Panc1 (cell line): ENCODE data around the gene ZNF726. TPM values are rescaled to one million over a fixed set of nuclear protein-coding genes. Genes with fewer than 3 reads are reported as not detected.

Experiments used
- ATAC-seq: fragments of 200-7000 bp; cut with Tn5 transposase; 2 replicates; pipeline ENCODE4 v1.9.1; 2020; ENCODE audit warnings: mild to moderate bottlenecking, moderate library complexity
- BruUV-seq: library from RNA; stranded (reverse); fragments of 400-500 nt; replicated peaks from 2 replicates; lab custom pipeline; 2021; lab: Mats Ljungman, UMichigan
- CTCF ChIA-PET: fragments of 300-600 bp; sonication (Branson Sonifier 250); formaldehyde crosslinking; loops from one replicate; lab custom pipeline; 2022; ENCODE audit warnings: antibody characterized with exemption; lab: Charles Lee
- POLR2A ChIA-PET: fragments of 300-600 bp; sonication (Branson Sonifier 250); formaldehyde crosslinking; loops from one replicate; lab custom pipeline; 2022; ENCODE audit warnings: antibody characterized with exemption; lab: Charles Lee
- DNase-seq: peaks from one replicate; pipeline ENCODE4 v3.0.0-alpha.2; 2010; ENCODE audit warnings: low read depth, low spot score
- H3K27ac ChIP-seq: 2 replicates; pipeline ENCODE4 v1.5.1; 2011; ENCODE audit warnings: mild to moderate bottlenecking, low read length, inconsistent platforms
- H3K27me3 ChIP-seq: fragments of 200-500 bp; sonication (Bioruptor generic); 2 replicates; pipeline ENCODE4 v1.6.0; 2014; ENCODE audit warnings: low read length, inconsistent platforms; ENCODE audit not compliant: control insufficient read depth, insufficient read depth
- H3K36me3 ChIP-seq: fragments of 200-500 bp; sonication (Bioruptor generic); 2 replicates; pipeline ENCODE4 v1.5.1; 2014; ENCODE audit warnings: inconsistent platforms, mild to moderate bottlenecking, low read length, moderate library complexity; ENCODE audit not compliant: control insufficient read depth, insufficient read depth
- H3K4me1 ChIP-seq: 2 replicates; pipeline ENCODE4 v1.5.1; 2011; ENCODE audit warnings: inconsistent platforms, mild to moderate bottlenecking, low read length, moderate library complexity; ENCODE audit not compliant: control insufficient read depth, insufficient read depth
- H3K4me3 ChIP-seq, 2 experiments: 2 replicates each; pipeline ENCODE4 v1.5.1; 2011 to 2012; ENCODE audit warnings: low read depth in 2 of 2, low read length in 2 of 2, mild to moderate bottlenecking in 2 of 2, inconsistent platforms in 1 of 2, moderate library complexity in 1 of 2
- H3K9me3 ChIP-seq: fragments of 200-500 bp; sonication (Bioruptor generic); 2 replicates; pipeline ENCODE4 v1.5.1; 2014; ENCODE audit warnings: low read depth, mild to moderate bottlenecking, inconsistent platforms, low read length, moderate library complexity; ENCODE audit not compliant: control insufficient read depth, insufficient read depth
- POLR2AphosphoS5 ChIP-seq: IDR thresholded peaks from 2 replicates; pipeline ENCODE4 v1.6.1; 2012; ENCODE audit warnings: mild to moderate bottlenecking, low read depth, low read length, moderate library complexity
- SIN3A ChIP-seq: IDR thresholded peaks from 2 replicates; pipeline ENCODE4 v1.6.1; 2012; ENCODE audit warnings: low read depth, mild to moderate bottlenecking, low read length, moderate library complexity, borderline replicate concordance; ENCODE audit not compliant: insufficient read depth
- TCF7L2 ChIP-seq: IDR thresholded peaks from 2 replicates; pipeline ENCODE4 v1.6.1; 2011; ENCODE audit warnings: mild to moderate bottlenecking, low read depth, low read length, inconsistent platforms
- in situ Hi-C: cut with HindIII; loops from 2 replicates; pipeline ENCODE4 v1.10.0; 2016; ENCODE audit warnings: low sequenced_read_pairs, low pct_unique_long_range_greater_than_20kb
- intact Hi-C: fragments of 100-400 bp; cut with micrococcal nuclease; formaldehyde crosslinking; loops from one replicate; pipeline ENCODE4 v1.10.0; 2022; ENCODE audit not compliant: unreplicated experiment
- total RNA-seq: library from RNA; stranded (reverse); gene quantifications from one replicate; pipeline ENCODE4 v1.2.1, GENCODE V29; 2021; ENCODE audit not compliant: unreplicated experiment
- TF ChIP-seq, protein P1 (sequence below), 2 experiments: IDR thresholded peaks; 2 replicates each; pipeline ENCODE4 v1.6.1; 2011 to 2012; ENCODE audit warnings: low read depth in 2 of 2, control low read depth in 1 of 2, low read length in 1 of 2, mild to moderate bottlenecking in 1 of 2, moderate library complexity in 1 of 2; ENCODE audit not compliant: insufficient read depth in 1 of 2
- TF ChIP-seq, protein P2 (sequence below): fragments of 450-650 bp; IDR thresholded peaks from 2 replicates; pipeline ENCODE4 v1.5.1; 2017; ENCODE audit warnings: mild to moderate bottlenecking

ZNF726 gene
- total RNA-seq, 1 experiment from 2014 or later: 7.2 TPM

- CTCF ChIA-PET: no interaction called here
- DNase-seq: no peak
- Histone ChIP-seq H3K27ac (no peak overlapping the region), H3K27me3 (no peaks in the 10 kb centered on the region), H3K9me3 (no peaks in the 10 kb centered on the region), H3K4me3 (no peak overlapping the region), H3K36me3 (no peaks in the 10 kb centered on the region), H3K4me1 (no peaks in the 10 kb centered on the region)
- BruUV-seq: no TSS peak
- intact Hi-C loops: no loop called here
- ATAC-seq: no peak
- POLR2A ChIA-PET: no interaction called here
- TF ChIP-seq POLR2AphosphoS5: no peak
- no peak for TF ChIP-seq TCF7L2
- TF ChIP-seq SIN3A: no peak
- TF ChIP-seq, protein P1, sequence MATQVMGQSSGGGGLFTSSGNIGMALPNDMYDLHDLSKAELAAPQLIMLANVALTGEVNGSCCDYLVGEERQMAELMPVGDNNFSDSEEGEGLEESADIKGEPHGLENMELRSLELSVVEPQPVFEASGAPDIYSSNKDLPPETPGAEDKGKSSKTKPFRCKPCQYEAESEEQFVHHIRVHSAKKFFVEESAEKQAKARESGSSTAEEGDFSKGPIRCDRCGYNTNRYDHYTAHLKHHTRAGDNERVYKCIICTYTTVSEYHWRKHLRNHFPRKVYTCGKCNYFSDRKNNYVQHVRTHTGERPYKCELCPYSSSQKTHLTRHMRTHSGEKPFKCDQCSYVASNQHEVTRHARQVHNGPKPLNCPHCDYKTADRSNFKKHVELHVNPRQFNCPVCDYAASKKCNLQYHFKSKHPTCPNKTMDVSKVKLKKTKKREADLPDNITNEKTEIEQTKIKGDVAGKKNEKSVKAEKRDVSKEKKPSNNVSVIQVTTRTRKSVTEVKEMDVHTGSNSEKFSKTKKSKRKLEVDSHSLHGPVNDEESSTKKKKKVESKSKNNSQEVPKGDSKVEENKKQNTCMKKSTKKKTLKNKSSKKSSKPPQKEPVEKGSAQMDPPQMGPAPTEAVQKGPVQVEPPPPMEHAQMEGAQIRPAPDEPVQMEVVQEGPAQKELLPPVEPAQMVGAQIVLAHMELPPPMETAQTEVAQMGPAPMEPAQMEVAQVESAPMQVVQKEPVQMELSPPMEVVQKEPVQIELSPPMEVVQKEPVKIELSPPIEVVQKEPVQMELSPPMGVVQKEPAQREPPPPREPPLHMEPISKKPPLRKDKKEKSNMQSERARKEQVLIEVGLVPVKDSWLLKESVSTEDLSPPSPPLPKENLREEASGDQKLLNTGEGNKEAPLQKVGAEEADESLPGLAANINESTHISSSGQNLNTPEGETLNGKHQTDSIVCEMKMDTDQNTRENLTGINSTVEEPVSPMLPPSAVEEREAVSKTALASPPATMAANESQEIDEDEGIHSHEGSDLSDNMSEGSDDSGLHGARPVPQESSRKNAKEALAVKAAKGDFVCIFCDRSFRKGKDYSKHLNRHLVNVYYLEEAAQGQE (IDR thresholded peaks at IDR 0.05; ENCODE audit: insufficient read depth in 1 of 2, low read depth in 2 of 2, low read length in 1 of 2): no peak
- in situ Hi-C loops: no loop called here
These were observed 56.9 kb downstream of the ZNF726 start for GRCh38 chr19:23971598-23971997.

- no peak for ATAC-seq
These were observed 57.5 kb downstream of the ZNF726 start for GRCh38 chr19:23972161-23972560.

More at GRCh38 chr19:23972161-23972560, 57.5 kb downstream of the ZNF726 start:
- ChIA-PET CTCF (no interaction called here), POLR2A (no interaction called here)
- H3K9me3 ChIP-seq: no peaks in the 10 kb centered on the region
- no peaks in the 10 kb centered on the region for H3K27me3 ChIP-seq
- H3K4me1 ChIP-seq: no peaks in the 10 kb centered on the region
- no peak for DNase-seq
- TF ChIP-seq, protein P1 (IDR thresholded peaks at IDR 0.05; ENCODE audit: insufficient read depth in 1 of 2, low read depth in 2 of 2, low read length in 1 of 2): no peak
- TF ChIP-seq SIN3A (no peak), POLR2AphosphoS5 (no peak), TCF7L2 (no peak)
- TF ChIP-seq, protein P2, sequence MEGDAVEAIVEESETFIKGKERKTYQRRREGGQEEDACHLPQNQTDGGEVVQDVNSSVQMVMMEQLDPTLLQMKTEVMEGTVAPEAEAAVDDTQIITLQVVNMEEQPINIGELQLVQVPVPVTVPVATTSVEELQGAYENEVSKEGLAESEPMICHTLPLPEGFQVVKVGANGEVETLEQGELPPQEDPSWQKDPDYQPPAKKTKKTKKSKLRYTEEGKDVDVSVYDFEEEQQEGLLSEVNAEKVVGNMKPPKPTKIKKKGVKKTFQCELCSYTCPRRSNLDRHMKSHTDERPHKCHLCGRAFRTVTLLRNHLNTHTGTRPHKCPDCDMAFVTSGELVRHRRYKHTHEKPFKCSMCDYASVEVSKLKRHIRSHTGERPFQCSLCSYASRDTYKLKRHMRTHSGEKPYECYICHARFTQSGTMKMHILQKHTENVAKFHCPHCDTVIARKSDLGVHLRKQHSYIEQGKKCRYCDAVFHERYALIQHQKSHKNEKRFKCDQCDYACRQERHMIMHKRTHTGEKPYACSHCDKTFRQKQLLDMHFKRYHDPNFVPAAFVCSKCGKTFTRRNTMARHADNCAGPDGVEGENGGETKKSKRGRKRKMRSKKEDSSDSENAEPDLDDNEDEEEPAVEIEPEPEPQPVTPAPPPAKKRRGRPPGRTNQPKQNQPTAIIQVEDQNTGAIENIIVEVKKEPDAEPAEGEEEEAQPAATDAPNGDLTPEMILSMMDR: no peak
- no peaks in the 10 kb centered on the region for H3K36me3 ChIP-seq
- in situ Hi-C loops: no loop called here
- BruUV-seq: no TSS peak
- H3K27ac ChIP-seq: no peak overlapping the region
- no peak overlapping the region for H3K4me3 ChIP-seq
- intact Hi-C loops: no loop called here
